ENCODE results near the gene FPGS. TPM values are rescaled to one million over a fixed set of nuclear protein-coding genes. Genes with fewer than 3 reads are reported as not detected.

FPGS gene
- total and polyA plus RNA-seq, 5 experiments from 2014 or later = 51.7 to 158 (median 54.8) TPM

GRCh38 chr9:127761491-127761956 lies 41.2 kb upstream of the FPGS start:
- peaks cover 0 to 59% (median 11%) of the 10 kb centered on the region in 3 donors for H3K36me3 Mint-ChIP-seq
- H3K9me3 Mint-ChIP-seq = no peaks in the 10 kb centered on the region
- peak overlapping the region in 2 of 10 donors; percentile 36 to 57 for H3K27ac Mint-ChIP-seq
- no peak overlapping the region for H3K4me3 Mint-ChIP-seq
- POLR2A ChIA-PET = interaction anchor here (1.0 to 12.1 kb wide), 2 partner anchors 14 to 20 kb away, joined by 3 to 237 read pairs; partner anchors contain the start of genes CDK9 and SH2D3C
- peaks cover 26 to 56% (median 49%) of the 10 kb centered on the region in 4 donors for H3K4me1 Mint-ChIP-seq
- DNase-seq (no peak), ATAC-seq (no peak)
- H3K27me3 Mint-ChIP-seq = no peaks in the 10 kb centered on the region

- POLR2A ChIA-PET = interaction anchor here (12.1 kb wide), 1 partner anchor 20 kb away, joined by 237 read pairs; the partner anchor contains the start of genes CDK9 and SH2D3C
- H3K9me3 Mint-ChIP-seq = no peaks in the 10 kb centered on the region
- H3K27me3 Mint-ChIP-seq = no peaks in the 10 kb centered on the region
- H3K27ac Mint-ChIP-seq = peak overlapping the region in 9 of 10 donors; percentile 29 to 96 (median 76)
- H3K36me3 Mint-ChIP-seq = peaks cover 0 to 62% (median 11%) of the 10 kb centered on the region in 3 donors
- H3K4me3 Mint-ChIP-seq = no peak overlapping the region
- H3K4me1 Mint-ChIP-seq = peaks cover 31 to 62% (median 55%) of the 10 kb centered on the region in 4 donors
- ATAC-seq = no peak
- DNase-seq = no peak
These were observed 40.5 kb upstream of the FPGS start for GRCh38 chr9:127762111-127762676.

GRCh38 chr9:127763918-127764384 lies 38.7 kb upstream of the FPGS start:
- POLR2A ChIA-PET = interaction anchor here (0.6 to 12.1 kb wide), 2 partner anchors 18 to 168 kb away, joined by 3 to 237 read pairs; partner anchors contain the start of genes CDK9 and SH2D3C
- Mint-ChIP-seq H3K4me1 (peaks cover 38 to 73% (median 70%) of the 10 kb centered on the region in 4 donors), H3K4me3 (peak overlapping the region in 1 of 10 donors; percentile 5), H3K36me3 (peaks cover 0 to 55% (median 11%) of the 10 kb centered on the region in 3 donors), H3K9me3 (no peaks in the 10 kb centered on the region), H3K27me3 (no peaks in the 10 kb centered on the region), H3K27ac (peak overlapping the region in 8 of 10 donors; percentile 41 to 85 (median 72))
- DNase-seq (no peak), ATAC-seq (no peak)

GRCh38 chr9:127765418-127765817 lies 37.3 kb upstream of the FPGS start:
- Mint-ChIP-seq H3K4me1 (peaks cover 44 to 87% (median 82%) of the 10 kb centered on the region in 4 donors), H3K4me3 (peak overlapping the region in 2 of 10 donors; percentile 9 to 45), H3K27me3 (no peaks in the 10 kb centered on the region), H3K27ac (peak overlapping the region in 9 of 10 donors; percentile 16 to 95 (median 83)), H3K36me3 (peaks cover 0 to 53% (median 11%) of the 10 kb centered on the region in 3 donors), H3K9me3 (no peaks in the 10 kb centered on the region)
- POLR2A ChIA-PET = interaction anchor here (0.8 to 12.1 kb wide), 5 partner anchors 8 to 56 kb away, joined by 3 to 237 read pairs (median 5); partner anchors contain the start of genes CDK9 and SH2D3C
- ATAC-seq (no peak), DNase-seq (no peak)

- peaks cover 52 to 95% (median 92%) of the 10 kb centered on the region in 4 donors for H3K4me1 Mint-ChIP-seq
- H3K9me3 Mint-ChIP-seq = no peaks in the 10 kb centered on the region
- POLR2A ChIA-PET = interaction anchor here (0.6 to 12.1 kb wide), 10 partner anchors 9 to 274 kb away, joined by 3 to 237 read pairs (median 4); partner anchors contain the start of genes CDK9, EEIG1, SH2D3C and TOR2A
- peak overlapping the region; percentile 23 to 94 (median 74) for H3K4me3 Mint-ChIP-seq
- no peak for ATAC-seq
- peak overlapping the region; percentile 76 to 96 (median 93) for H3K27ac Mint-ChIP-seq
- no peak for DNase-seq
- H3K27me3 Mint-ChIP-seq = no peaks in the 10 kb centered on the region
- peaks cover 0 to 43% (median 11%) of the 10 kb centered on the region in 3 donors for H3K36me3 Mint-ChIP-seq
These were observed 35.3 kb upstream of the FPGS start for GRCh38 chr9:127767410-127767809.

- H3K4me1 Mint-ChIP-seq = peaks cover 47 to 92% (median 89%) of the 10 kb centered on the region in 4 donors
- POLR2A ChIA-PET = interaction anchor here (0.6 to 12.1 kb wide), 7 partner anchors 9 to 273 kb away, joined by 3 to 237 read pairs (median 5); partner anchors contain the start of genes CDK9, SH2D3C and TOR2A
- H3K4me3 Mint-ChIP-seq = peak overlapping the region in 7 of 10 donors; percentile 63 to 94 (median 81)
- no peaks in the 10 kb centered on the region for H3K9me3 Mint-ChIP-seq
- H3K27me3 Mint-ChIP-seq = no peaks in the 10 kb centered on the region
- H3K27ac Mint-ChIP-seq = peak overlapping the region; percentile 82 to 96 (median 93)
- no peak for ATAC-seq
- H3K36me3 Mint-ChIP-seq = peaks cover 0 to 41% (median 7%) of the 10 kb centered on the region in 3 donors
- no peak for DNase-seq
These were observed 34.8 kb upstream of the FPGS start for GRCh38 chr9:127767909-127768331.

GRCh38 chr9:127768698-127769097 lies 34.0 kb upstream of the FPGS start:
- ATAC-seq (no peak), DNase-seq (no peak)
- Mint-ChIP-seq H3K9me3 (no peaks in the 10 kb centered on the region), H3K4me1 (peaks cover 44 to 92% (median 87%) of the 10 kb centered on the region in 4 donors), H3K4me3 (peak overlapping the region in 9 of 10 donors; percentile 63 to 94 (median 69)), H3K36me3 (peaks cover 0 to 44% (median 7%) of the 10 kb centered on the region in 3 donors), H3K27me3 (no peaks in the 10 kb centered on the region), H3K27ac (peak overlapping the region; percentile 82 to 96 (median 93))
- POLR2A ChIA-PET = interaction anchor here (0.9 to 12.1 kb wide), 5 partner anchors 8 to 24 kb away, joined by 4 to 237 read pairs (median 11); partner anchors contain the start of genes CDK9 and SH2D3C

GRCh38 chr9:127769101-127769500 lies 33.6 kb upstream of the FPGS start:
- POLR2A ChIA-PET = interaction anchor here (0.9 to 12.1 kb wide), 6 partner anchors 12 to 147 kb away, joined by 3 to 237 read pairs (median 14); partner anchors contain the start of genes CDK9, SH2D3C and ST6GALNAC4
- peak overlapping the region in 9 of 10 donors; percentile 63 to 94 (median 69) for H3K4me3 Mint-ChIP-seq
- H3K27ac Mint-ChIP-seq = peak overlapping the region; percentile 78 to 96 (median 93)
- ATAC-seq (no peak), DNase-seq (no peak)
- no peaks in the 10 kb centered on the region for H3K27me3 Mint-ChIP-seq
- H3K36me3 Mint-ChIP-seq = peaks cover 0 to 46% (median 8%) of the 10 kb centered on the region in 3 donors
- peaks cover 44 to 92% (median 86%) of the 10 kb centered on the region in 4 donors for H3K4me1 Mint-ChIP-seq
- no peaks in the 10 kb centered on the region for H3K9me3 Mint-ChIP-seq

GRCh38 chr9:127769929-127770582 lies 32.6 kb upstream of the FPGS start:
- POLR2A ChIA-PET = interaction anchor here (0.6 to 12.1 kb wide), 11 partner anchors 12 to 146 kb away, joined by 3 to 237 read pairs (median 5); partner anchors contain the start of genes CDK9, SH2D3C and ST6GALNAC4
- ATAC-seq (no peak), DNase-seq (no peak)
- peak overlapping the region; percentile 93 to 98 (median 95) for H3K27ac Mint-ChIP-seq
- H3K9me3 Mint-ChIP-seq = no peaks in the 10 kb centered on the region
- H3K4me1 Mint-ChIP-seq = peaks cover 42 to 91% (median 82%) of the 10 kb centered on the region in 4 donors
- peaks cover 0 to 45% (median 10%) of the 10 kb centered on the region in 3 donors for H3K36me3 Mint-ChIP-seq
- H3K27me3 Mint-ChIP-seq = no peaks in the 10 kb centered on the region
- H3K4me3 Mint-ChIP-seq = peak overlapping the region; percentile 83 to 94 (median 89)

GRCh38 chr9:127770583-127770904 lies 32.1 kb upstream of the FPGS start:
- H3K9me3 Mint-ChIP-seq = no peaks in the 10 kb centered on the region
- POLR2A ChIA-PET = interaction anchor here (0.6 to 12.1 kb wide), 17 partner anchors 11 to 319 kb away, joined by 3 to 237 read pairs (median 5); partner anchors contain the start of genes CDK9, LRSAM1, RPL12 and SH2D3C
- ATAC-seq (no peak), DNase-seq (no peak)
- H3K36me3 Mint-ChIP-seq = peaks cover 0 to 41% (median 8%) of the 10 kb centered on the region in 3 donors
- no peaks in the 10 kb centered on the region for H3K27me3 Mint-ChIP-seq
- H3K27ac Mint-ChIP-seq = peak overlapping the region; percentile 93 to 98 (median 95)
- peak overlapping the region; percentile 83 to 94 (median 89) for H3K4me3 Mint-ChIP-seq
- peaks cover 40 to 89% (median 80%) of the 10 kb centered on the region in 4 donors for H3K4me1 Mint-ChIP-seq

GRCh38 chr9:127770905-127771569 lies 31.6 kb upstream of the FPGS start:
- Mint-ChIP-seq H3K36me3 (peaks cover 0 to 37% (median 7%) of the 10 kb centered on the region in 3 donors), H3K27me3 (no peaks in the 10 kb centered on the region), H3K4me1 (peaks cover 40 to 85% (median 77%) of the 10 kb centered on the region in 4 donors), H3K4me3 (peak overlapping the region; percentile 83 to 94 (median 89)), H3K27ac (peak overlapping the region; percentile 93 to 98 (median 95)), H3K9me3 (no peaks in the 10 kb centered on the region)
- peak; percentile 85 to 97 (median 91) for DNase-seq
- POLR2A ChIA-PET = interaction anchor here (0.5 to 12.1 kb wide), 18 partner anchors 11 to 320 kb away, joined by 3 to 237 read pairs (median 4); partner anchors contain the start of genes CDK9, LRSAM1, RPL12 and SH2D3C
- peak; percentile 79 to 82 for ATAC-seq

All from naive thymus-derived CD8-positive, alpha-beta T cell (primary cell).